HG03469 (cell line): ENCODE results near the gene ANKS3.

ENCODE experiments used
- ATAC-seq: cut with Tn5 transposase; IDR thresholded peaks from one replicate; pipeline ENCODE4 v1.9.1; 2021; ENCODE audit warnings: mild to moderate bottlenecking, moderate library complexity, moderate number of reproducible peaks; ENCODE audit not compliant: unreplicated experiment

The ANKS3 gene

GRCh38 chr16:4685776-4686496, 48.1 kb downstream of the ANKS3 start:
- no peak for ATAC-seq

DNA sequence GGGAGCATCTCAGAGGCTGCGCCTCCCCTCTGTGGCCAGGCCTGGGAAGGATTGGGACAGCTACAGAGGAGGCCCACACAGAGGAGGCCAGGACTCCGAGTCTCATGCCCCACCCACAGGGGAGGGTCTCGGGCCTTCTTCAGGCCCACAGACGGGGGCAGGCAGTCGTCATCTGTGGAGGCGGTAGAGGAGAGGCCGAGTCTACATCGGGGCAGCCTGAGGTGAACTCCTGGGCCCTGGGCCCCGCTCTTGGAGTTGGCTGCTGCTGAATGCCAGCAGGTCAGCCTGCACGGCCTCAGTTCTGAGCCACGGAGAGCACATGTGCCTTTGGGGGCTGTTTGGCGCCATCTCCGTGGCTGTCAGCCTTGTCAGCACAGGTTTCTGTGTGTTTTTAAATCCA, 48.8 kb downstream of the ANKS3 start:
- ATAC-seq: no peak

- no peak for ATAC-seq
Measured at GRCh38 chr16:4684763-4685162, 49.3 kb downstream of the ANKS3 start.

DNA sequence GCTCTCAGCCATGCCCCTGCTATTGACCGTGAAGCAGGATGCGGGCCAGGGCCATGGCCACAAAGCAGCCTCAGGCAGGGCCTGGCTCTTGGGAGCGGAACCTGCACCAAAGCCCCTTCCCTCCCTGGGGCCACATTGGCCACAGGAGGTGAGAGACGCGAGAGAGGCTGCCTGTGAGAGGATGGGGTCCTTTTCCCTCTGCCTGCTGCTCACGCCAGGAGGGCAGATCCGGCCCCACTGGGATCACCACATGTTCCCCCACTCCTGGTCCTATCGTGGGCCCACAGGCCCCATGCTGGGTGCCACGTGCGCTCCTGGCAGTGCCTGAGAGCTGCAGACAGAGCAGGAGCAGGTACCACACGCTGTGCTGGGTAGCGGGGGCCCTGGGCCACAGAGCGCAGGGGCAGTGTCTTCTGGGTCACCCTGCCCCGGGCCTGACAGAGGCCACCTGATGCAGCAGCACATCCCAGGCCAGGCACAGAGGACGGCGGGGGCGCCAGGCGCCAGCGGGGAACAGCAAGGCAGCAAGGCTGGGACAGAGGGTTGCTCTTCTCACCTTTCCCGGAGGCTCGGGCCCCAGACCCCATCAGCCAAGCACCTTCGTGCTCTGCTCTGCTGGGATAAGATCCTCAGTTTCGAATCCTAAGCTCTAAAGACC, 49.9 kb downstream of the ANKS3 start:
- ATAC-seq: no peak

GRCh38 chr16:4683255-4684057, 50.6 kb downstream of the ANKS3 start:
- ATAC-seq: no peak

DNA sequence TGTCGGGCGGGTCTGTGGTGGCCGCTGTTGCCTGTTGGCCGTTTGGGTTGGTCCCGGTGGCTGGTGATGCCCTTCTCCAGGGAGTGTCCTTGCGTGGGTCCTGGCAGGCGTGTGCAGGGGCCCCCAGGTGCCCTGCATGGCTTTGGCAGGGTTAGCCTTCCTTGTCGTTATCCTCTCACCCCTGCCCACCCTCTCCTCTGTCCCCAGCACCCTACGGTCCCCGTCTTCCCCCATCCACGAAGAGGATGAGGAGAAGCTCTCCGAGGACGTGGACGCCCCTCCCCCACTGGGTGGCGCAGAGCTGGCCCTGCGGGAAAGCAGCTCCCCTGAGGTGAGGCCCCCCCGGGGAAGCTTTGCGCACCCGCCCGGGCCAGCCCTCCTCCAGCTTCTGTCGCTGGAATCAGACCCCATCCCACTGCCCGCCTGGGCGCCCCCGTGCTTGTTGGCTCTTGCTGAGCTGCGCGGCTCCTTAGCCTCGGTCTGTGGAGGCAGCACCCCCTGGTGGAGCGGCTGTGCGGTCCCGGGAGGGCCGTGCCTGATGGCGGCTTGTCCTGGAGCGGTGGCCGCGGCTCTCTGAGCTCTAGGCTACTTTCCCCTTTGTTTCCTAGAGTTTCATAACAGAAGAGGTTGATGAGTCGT, 51.3 kb downstream of the ANKS3 start:
- no peak for ATAC-seq

DNA sequence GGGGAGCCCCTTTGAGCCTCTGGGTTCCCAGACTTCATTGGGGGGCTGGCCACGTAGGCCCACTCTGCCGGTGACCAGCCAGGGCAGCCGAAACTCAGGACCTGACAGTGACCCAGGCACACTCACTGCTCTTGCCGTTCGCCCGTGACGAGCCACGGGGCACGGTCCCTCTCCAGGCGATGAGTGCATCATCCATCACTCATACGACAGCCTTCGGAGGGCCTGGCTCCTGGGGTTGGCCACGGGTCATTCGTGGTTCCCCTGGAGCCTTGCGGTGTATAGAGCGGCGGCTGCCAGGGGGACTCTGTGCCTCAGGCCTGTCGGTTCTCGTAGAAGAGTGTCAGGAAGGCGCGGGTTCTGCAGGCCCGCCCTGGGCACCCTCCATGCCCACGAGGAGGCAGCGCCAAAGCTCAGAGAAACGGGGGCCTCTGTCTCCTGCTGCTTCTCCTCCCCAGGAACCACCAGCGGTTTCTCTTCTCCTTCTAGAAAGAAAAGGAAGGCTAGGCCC, 51.9 kb downstream of the ANKS3 start:
- ATAC-seq: no peak

GRCh38 chr16:4681471-4682083, 52.5 kb downstream of the ANKS3 start:
- ATAC-seq: no peak

- ATAC-seq: no peak
Measured at GRCh38 chr16:4680673-4681470, 53.2 kb downstream of the ANKS3 start.

- ATAC-seq: no peak
Measured at GRCh38 chr16:4679850-4680636, 54.0 kb downstream of the ANKS3 start.

GRCh38 chr16:4679156-4679849, 54.8 kb downstream of the ANKS3 start:
- ATAC-seq: no peak

DNA sequence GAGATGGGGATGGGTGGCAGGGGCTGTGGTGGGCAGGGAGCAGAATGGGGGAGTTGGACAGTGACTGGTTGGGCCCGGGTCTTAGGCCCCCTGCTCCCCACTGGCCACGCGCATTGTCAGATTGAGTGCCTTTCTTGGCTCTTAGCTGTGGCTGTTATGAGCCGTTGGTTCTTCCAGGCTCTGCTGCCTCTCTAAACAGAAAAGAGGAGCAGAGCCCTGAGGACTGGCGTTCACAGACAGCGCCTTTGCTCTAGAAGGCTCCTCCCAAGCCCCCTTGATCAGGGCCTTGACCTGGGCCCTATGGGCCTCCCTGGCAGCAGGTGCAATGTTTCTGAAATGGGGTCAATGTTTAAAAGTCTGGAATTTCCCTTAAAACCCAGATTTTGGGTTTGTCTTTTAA, 55.5 kb downstream of the ANKS3 start:
- no peak for ATAC-seq

DNA sequence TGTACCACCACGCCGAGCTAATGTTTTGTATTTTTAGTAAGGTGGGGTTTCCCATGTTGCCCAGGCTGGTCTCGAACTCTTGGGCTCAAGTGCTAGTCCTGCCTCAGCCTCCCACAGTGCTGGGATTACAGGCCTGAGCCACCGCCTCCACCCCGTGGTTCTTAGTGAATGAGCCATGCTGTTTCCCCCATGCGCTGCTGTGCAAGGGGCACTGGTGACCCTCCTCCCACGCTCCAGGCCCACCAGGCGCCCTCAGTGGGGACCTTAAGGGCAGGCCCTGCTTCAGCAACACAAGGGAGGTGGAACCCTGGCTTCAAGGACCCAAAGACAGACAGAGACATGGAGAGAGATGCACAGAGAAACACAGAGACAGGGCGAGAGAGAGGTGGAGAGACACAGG, 56.1 kb downstream of the ANKS3 start:
- ATAC-seq: no peak

- ATAC-seq: no peak
Measured at GRCh38 chr16:4677390-4677789, 56.7 kb downstream of the ANKS3 start.

DNA sequence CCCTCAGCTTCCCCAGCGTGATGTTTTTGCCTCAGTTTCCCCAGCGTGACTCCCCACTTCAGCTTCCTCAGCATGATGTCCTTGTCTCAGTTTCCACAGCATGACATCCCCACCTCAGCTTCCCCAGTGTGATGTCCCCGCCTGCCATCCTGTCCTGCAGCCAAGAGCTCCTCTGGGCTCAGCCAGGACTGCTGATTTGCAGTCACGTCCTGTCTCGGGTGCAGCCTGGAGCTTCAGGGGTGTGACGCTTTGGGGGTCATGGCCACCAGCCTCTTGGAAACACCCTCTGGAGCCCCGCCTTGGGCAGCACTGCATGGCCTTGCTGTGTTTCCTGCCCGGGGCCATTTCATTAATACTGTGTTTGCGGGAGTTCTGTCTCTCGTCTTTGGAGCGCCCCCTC, 57.2 kb downstream of the ANKS3 start:
- ATAC-seq: no peak

- ATAC-seq: no peak
Measured at GRCh38 chr16:4675864-4676786, 57.9 kb downstream of the ANKS3 start.

DNA sequence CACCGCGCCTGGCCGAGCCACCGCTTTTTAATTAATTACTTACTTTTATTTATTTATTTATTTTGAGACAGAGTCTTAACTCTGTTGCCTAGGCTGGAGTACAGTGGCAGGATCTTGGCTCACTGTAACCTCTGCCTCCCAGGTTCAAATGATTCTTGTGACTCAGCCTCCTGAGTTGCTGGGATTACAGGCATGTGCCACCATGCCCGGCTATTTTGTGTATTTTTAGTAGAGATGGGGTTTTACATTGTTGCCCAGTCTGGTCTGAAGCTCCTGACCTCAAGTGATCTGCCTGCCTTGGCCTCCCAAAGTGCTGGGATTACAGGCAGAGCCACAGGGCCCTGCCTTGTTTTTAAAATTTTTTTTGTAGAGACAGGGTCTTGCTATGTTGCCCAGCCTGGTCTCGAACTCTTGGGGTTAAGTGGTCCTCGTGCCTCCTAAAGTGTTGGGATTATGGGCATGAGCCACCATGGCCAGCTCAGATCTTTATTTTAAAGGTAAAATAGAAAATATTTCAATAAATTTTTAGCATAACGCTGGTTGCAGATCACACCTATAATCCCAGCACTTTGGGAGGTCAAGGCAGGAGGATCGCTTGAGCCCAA, 59.0 kb downstream of the ANKS3 start:
- no peak for ATAC-seq
